ENCODE results near the gene ALPK1. TPM values are rescaled to one million over a fixed set of nuclear protein-coding genes. Genes with fewer than 3 reads are reported as not detected.
A peak's percentile ranks its signal among the peaks of the same experiment; 100 is the strongest.

Gene ALPK1
- total RNA-seq, 1 experiment from 2014 or later: 0.17 TPM

- H3K4me3 Mint-ChIP-seq: no peak overlapping the region
- no peak overlapping the region for H2BK12ac ChIP-seq (ENCODE audit: insufficient read length, low read depth, low read length)
- no peak overlapping the region for H2BK15ac ChIP-seq (ENCODE audit: low read depth, low read length)
- peaks cover 17% of the 10 kb centered on the region in 2 experiments for H3K4me1 Mint-ChIP-seq
- no peak overlapping the region for H4K91ac ChIP-seq (ENCODE audit: insufficient read length, low read depth, low read length)
- H3K4me2 ChIP-seq (ENCODE audit: insufficient read depth, insufficient read length, low read length): no peak overlapping the region
- no peak overlapping the region for H3K23ac ChIP-seq (ENCODE audit: insufficient read length, low read depth, low read length)
- H3K79me2 ChIP-seq (ENCODE audit: insufficient read depth, low read length): no peaks in the 10 kb centered on the region
- no peak overlapping the region for H4K8ac ChIP-seq (replicated peaks; ENCODE audit: insufficient read length, low read depth, low read length)
- no peaks in the 10 kb centered on the region for H3K27me3 Mint-ChIP-seq (ENCODE audit: low read depth)
- H3K9me3 ChIP-seq (ENCODE audit: control insufficient read depth, low read depth, low read length): no peaks in the 10 kb centered on the region
- no peak overlapping the region for H3K18ac ChIP-seq (ENCODE audit: insufficient read length, low read depth, low read length)
- H2BK5ac ChIP-seq (ENCODE audit: insufficient read length, low read length): no peak overlapping the region
- H3T11ph ChIP-seq (ENCODE audit: low read length): no peak overlapping the region
- H3K56ac ChIP-seq (ENCODE audit: insufficient read length, low read depth, low read length): no peak overlapping the region
- peaks cover 9 to 23% (median 22%) of the 10 kb centered on the region in 3 experiments; a peak in 5 of 7 replicates for H3K36me3 Mint-ChIP-seq (ENCODE audit: insufficient read depth in 1 of 3, low read depth in 3 of 3)
- no peak overlapping the region for H3K27ac ChIP-seq (ENCODE audit: insufficient read length, low read depth, low read length)
- no peak overlapping the region for H2AFZ ChIP-seq (ENCODE audit: low read length)
- no peak overlapping the region for H2AK5ac ChIP-seq (ENCODE audit: insufficient read length, low read length)
- no peak overlapping the region for H2BK20ac ChIP-seq (ENCODE audit: low read depth, low read length, poor library complexity, severe bottlenecking)
- no peaks in the 10 kb centered on the region for H4K20me1 ChIP-seq (ENCODE audit: control insufficient read depth, insufficient read depth, insufficient read length)
- H3K4me1 ChIP-seq (ENCODE audit: insufficient read depth, low read length): peaks cover 5% of the 10 kb centered on the region; the same call in 1 of the 2 replicates
- H3K27ac Mint-ChIP-seq: no peak overlapping the region
- no peaks in the 10 kb centered on the region for H3K23me2 ChIP-seq (ENCODE audit: insufficient read length, low read depth, low read length, poor library complexity, severe bottlenecking)
- no peaks in the 10 kb centered on the region for H3K79me1 ChIP-seq (ENCODE audit: insufficient read depth, low read depth, low read length, poor library complexity, severe bottlenecking)
- H3K27me3 ChIP-seq (ENCODE audit: insufficient read depth, low read length): no peaks in the 10 kb centered on the region
- no peak overlapping the region for H3K9ac ChIP-seq (ENCODE audit: extremely low read depth, insufficient read length, low read length)
- peaks cover under 1 to 2% of the 10 kb centered on the region in 2 experiments; a peak in 4 of 5 replicates for H3K9me3 Mint-ChIP-seq
- no CpG with 5 or more reads among the region's 2 CpGs for WGBS (ENCODE audit: extremely low coverage, insufficient read length, low lambda C conversion rate)
- TF ChIP-seq, protein P1, sequence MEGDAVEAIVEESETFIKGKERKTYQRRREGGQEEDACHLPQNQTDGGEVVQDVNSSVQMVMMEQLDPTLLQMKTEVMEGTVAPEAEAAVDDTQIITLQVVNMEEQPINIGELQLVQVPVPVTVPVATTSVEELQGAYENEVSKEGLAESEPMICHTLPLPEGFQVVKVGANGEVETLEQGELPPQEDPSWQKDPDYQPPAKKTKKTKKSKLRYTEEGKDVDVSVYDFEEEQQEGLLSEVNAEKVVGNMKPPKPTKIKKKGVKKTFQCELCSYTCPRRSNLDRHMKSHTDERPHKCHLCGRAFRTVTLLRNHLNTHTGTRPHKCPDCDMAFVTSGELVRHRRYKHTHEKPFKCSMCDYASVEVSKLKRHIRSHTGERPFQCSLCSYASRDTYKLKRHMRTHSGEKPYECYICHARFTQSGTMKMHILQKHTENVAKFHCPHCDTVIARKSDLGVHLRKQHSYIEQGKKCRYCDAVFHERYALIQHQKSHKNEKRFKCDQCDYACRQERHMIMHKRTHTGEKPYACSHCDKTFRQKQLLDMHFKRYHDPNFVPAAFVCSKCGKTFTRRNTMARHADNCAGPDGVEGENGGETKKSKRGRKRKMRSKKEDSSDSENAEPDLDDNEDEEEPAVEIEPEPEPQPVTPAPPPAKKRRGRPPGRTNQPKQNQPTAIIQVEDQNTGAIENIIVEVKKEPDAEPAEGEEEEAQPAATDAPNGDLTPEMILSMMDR (conservative IDR thresholded peaks at IDR 0.05): peak; percentile 63
- no peak overlapping the region for H3K4ac ChIP-seq (ENCODE audit: low read depth, low read length)
- H2BK120ac ChIP-seq (ENCODE audit: low read depth, low read length, poor library complexity, severe bottlenecking): no peak overlapping the region
- no peak for DNase-seq
- no peak overlapping the region for H3K14ac ChIP-seq (ENCODE audit: insufficient read depth, low read length)
- no peak overlapping the region for H4K5ac ChIP-seq (ENCODE audit: insufficient read length, low read depth, low read length)
These were observed 30.3 kb upstream of the ALPK1 start for GRCh38 chr4:112266823-112267222.

Measured in H9 (cell line).